HG03196 (cell line): Measurements from ENCODE around the gene PTGES.
"Not testable (repeated sequence)": the region's sequence is repeated elsewhere in the genome, so short reads cannot be mapped to it uniquely, and the experiment has no call there.

ENCODE experiments used
- ATAC-seq: cut with Tn5 transposase; IDR thresholded peaks from one replicate; pipeline ENCODE4 v1.9.1; 2021; ENCODE audit not compliant: unreplicated experiment

PTGES gene

GRCh38 chr9:129752900-129753729, at the start of gene PTGES:
PTGES (minus strand) TSS chr9:129753042; CDS start chr9:129753012, 30 bp downstream.
- ATAC-seq = no peak

- ATAC-seq = no peak
Observed at GRCh38 chr9:129801504-129801903, 48.7 kb upstream of the PTGES start.

- no peak for ATAC-seq
Observed at GRCh38 chr9:129798973-129799372, 46.1 kb upstream of the PTGES start.

- ATAC-seq = not testable (repeated sequence)
Observed at GRCh38 chr9:129796029-129796428, 43.2 kb upstream of the PTGES start.

- ATAC-seq = no peak
Observed at GRCh38 chr9:129794549-129794948, 41.7 kb upstream of the PTGES start.

GRCh38 chr9:129786481-129786880, 33.6 kb upstream of the PTGES start:
- ATAC-seq = no peak

- ATAC-seq = no peak
Observed at GRCh38 chr9:129785866-129786265, 33.0 kb upstream of the PTGES start.

GRCh38 chr9:129784970-129785369, 32.1 kb upstream of the PTGES start:
- not testable (repeated sequence) for ATAC-seq

- ATAC-seq = no peak
Observed at GRCh38 chr9:129783516-129784361, 30.9 kb upstream of the PTGES start.

GRCh38 chr9:129781981-129782380, 29.1 kb upstream of the PTGES start:
- no peak for ATAC-seq

- no peak for ATAC-seq
Observed at GRCh38 chr9:129781131-129781530, 28.3 kb upstream of the PTGES start.

GRCh38 chr9:129779560-129780190, 26.8 kb upstream of the PTGES start:
- no peak for ATAC-seq

- no peak for ATAC-seq
Observed at GRCh38 chr9:129778469-129778868, 25.6 kb upstream of the PTGES start.

- no peak for ATAC-seq
Observed at GRCh38 chr9:129777769-129778130, 24.9 kb upstream of the PTGES start.

- no peak for ATAC-seq
Observed at GRCh38 chr9:129776938-129777768, 24.3 kb upstream of the PTGES start.

GRCh38 chr9:129776566-129776937, 23.7 kb upstream of the PTGES start:
- ATAC-seq = no peak

- not testable (repeated sequence) for ATAC-seq
Observed at GRCh38 chr9:129776096-129776495, 23.3 kb upstream of the PTGES start.

GRCh38 chr9:129775448-129775798, 22.6 kb upstream of the PTGES start:
- no peak for ATAC-seq

GRCh38 chr9:129774791-129775447, 22.1 kb upstream of the PTGES start:
- no peak for ATAC-seq
